Measurements from ENCODE around the gene NR3C2.

Gene NR3C2

GRCh38 chr4:148243837-148244236, 198.4 kb downstream of the NR3C2 start:
- TF ChIP-seq CTCF (IDR thresholded peaks at IDR 0.05) = no peak

GRCh38 chr4:148240241-148240640, 202.0 kb downstream of the NR3C2 start:
- TF ChIP-seq CTCF (IDR thresholded peaks at IDR 0.05) = no peak

GRCh38 chr4:148239494-148239985, 202.7 kb downstream of the NR3C2 start:
- TF ChIP-seq CTCF (IDR thresholded peaks at IDR 0.05) = no peak

GRCh38 chr4:148238811-148239493, 203.3 kb downstream of the NR3C2 start:
- TF ChIP-seq CTCF (IDR thresholded peaks at IDR 0.05) = no peak

- no peak for TF ChIP-seq CTCF (IDR thresholded peaks at IDR 0.05)
Measured at GRCh38 chr4:148238086-148238485, 204.1 kb downstream of the NR3C2 start.

GRCh38 chr4:148235809-148236208, 206.4 kb downstream of the NR3C2 start:
- no peak for TF ChIP-seq CTCF (IDR thresholded peaks at IDR 0.05)

- TF ChIP-seq CTCF (IDR thresholded peaks at IDR 0.05) = no peak
Measured at GRCh38 chr4:148229798-148230197, 212.4 kb downstream of the NR3C2 start.

- TF ChIP-seq CTCF (IDR thresholded peaks at IDR 0.05) = no peak
Measured at GRCh38 chr4:148229028-148229427, 213.2 kb downstream of the NR3C2 start.
